Thymus (tissue), 11 donors: Measurements from ENCODE around the gene TAOK1. TPM values are rescaled to one million over a fixed set of nuclear protein-coding genes. Genes with fewer than 3 reads are reported as not detected.

Experiments
- DNase-seq, 9 donors: peaks; one replicate each; pipeline ENCODE4 v3.0.0-alpha.2; 2013; ENCODE audit warnings: low spot score in 9 of 9, low read depth in 6 of 9, missing footprints in 1 of 9
- H3K27ac ChIP-seq, 2 donors: one replicate each; pipeline ENCODE4 v1.5.1; 2013; ENCODE audit warnings: control low read depth in 1 of 2, low read depth in 1 of 2, low read length in 1 of 2, mild to moderate bottlenecking in 1 of 2, moderate library complexity in 1 of 2
- H3K27me3 ChIP-seq, 2 donors: one replicate each; pipeline ENCODE4 v1.5.1; 2013; ENCODE audit warnings: low read length in 1 of 2; ENCODE audit not compliant: control insufficient read depth in 2 of 2, insufficient read depth in 1 of 2
- H3K36me3 ChIP-seq, 2 donors: one replicate each; pipeline ENCODE4 v1.5.1; 2013; ENCODE audit warnings: low read length in 1 of 2, mild to moderate bottlenecking in 1 of 2, moderate library complexity in 1 of 2; ENCODE audit not compliant: control insufficient read depth in 2 of 2, insufficient read depth in 2 of 2
- H3K4me1 ChIP-seq, 2 donors: one replicate each; pipeline ENCODE4 v1.5.1; 2013; ENCODE audit warnings: low read length in 2 of 2; ENCODE audit not compliant: control insufficient read depth in 2 of 2, insufficient read depth in 2 of 2
- H3K4me3 ChIP-seq, 2 donors: one replicate each; pipeline ENCODE4 v1.5.1; 2013; ENCODE audit warnings: low read length in 2 of 2, control low read depth in 1 of 2, mild to moderate bottlenecking in 1 of 2
- H3K9me3 ChIP-seq, 2 donors: one replicate each; pipeline ENCODE4 v1.5.1; 2013; ENCODE audit warnings: low read length in 1 of 2, mild to moderate bottlenecking in 1 of 2; ENCODE audit not compliant: control insufficient read depth in 2 of 2, insufficient read depth in 1 of 2
- WGBS: extraction: QIAGEN DNeasy Blood & Tissue Kit; methylation state at CpG from one replicate; pipeline ENCODE4 v1.1.7; 2013; 5-methylcytosine and 5-hydroxymethylcytosine counted together
- polyA plus RNA-seq: library from polyadenylated mRNA; stranded (reverse); fragments of 200-250 nt; gene quantifications from one replicate; pipeline ENCODE4 v1.2.3, GENCODE V29; 2013
- total RNA-seq: library from RNA; stranded (reverse); fragments of 120-200 nt; gene quantifications from one replicate; pipeline ENCODE4 v1.2.4, GENCODE V29; 2013
- donor health status: healthy.

The TAOK1 gene
- total and polyA plus RNA-seq, 2 donors: 11.2 to 19.5 TPM

- H3K36me3 ChIP-seq: peaks cover under 1 to 4% of the 10 kb centered on the region in 2 donors
- WGBS: under 1% methylated on average over 28 of the region's 28 CpGs
- no peaks in the 10 kb centered on the region for H3K27me3 ChIP-seq
- H3K27ac ChIP-seq: peak overlapping the region; percentile 75 to 81
- H3K4me1 ChIP-seq: peaks cover 0 to 8% of the 10 kb centered on the region in 2 donors
- peak in 7 of 9 donors; percentile 8 to 51 (median 30) for DNase-seq
- no peaks in the 10 kb centered on the region for H3K9me3 ChIP-seq
- peak overlapping the region; percentile 79 to 94 for H3K4me3 ChIP-seq
Measured at GRCh38 chr17:29390851-29391631, 878 bp downstream of the TAOK1 start.

GRCh38 chr17:29393436-29393835 is 3.3 kb downstream of the TAOK1 start:
- Histone ChIP-seq H3K4me1 (peaks cover 0 to 8% of the 10 kb centered on the region in 2 donors), H3K4me3 (no peak overlapping the region), H3K27ac (no peak overlapping the region), H3K36me3 (peaks cover 2 to 4% of the 10 kb centered on the region in 2 donors), H3K9me3 (no peaks in the 10 kb centered on the region), H3K27me3 (no peaks in the 10 kb centered on the region)
- DNase-seq: peak in 2 of 9 donors; percentile 9 to 24

- Histone ChIP-seq H3K36me3 (peaks cover 11 to 13% of the 10 kb centered on the region in 2 donors), H3K4me1 (peaks cover 0 to 7% of the 10 kb centered on the region in 2 donors), H3K27me3 (no peaks in the 10 kb centered on the region), H3K4me3 (no peak overlapping the region), H3K9me3 (no peaks in the 10 kb centered on the region), H3K27ac (no peak overlapping the region)
- 98% methylated on average over 4 of the region's 4 CpGs for WGBS
- DNase-seq: no peak
Measured at GRCh38 chr17:29394761-29395160, 4.6 kb downstream of the TAOK1 start.

GRCh38 chr17:29396066-29396465 is 5.9 kb downstream of the TAOK1 start:
- Histone ChIP-seq H3K4me1 (peaks cover 0 to 6% of the 10 kb centered on the region in 2 donors), H3K4me3 (no peak overlapping the region), H3K9me3 (no peaks in the 10 kb centered on the region), H3K27me3 (no peaks in the 10 kb centered on the region), H3K36me3 (peaks cover 15 to 18% of the 10 kb centered on the region in 2 donors), H3K27ac (no peak overlapping the region)
- 96% methylated on average over 2 of the region's 2 CpGs for WGBS
- DNase-seq: no peak

- H3K27ac ChIP-seq: no peak overlapping the region
- 96% methylated on average over 4 of the region's 4 CpGs for WGBS
- no peaks in the 10 kb centered on the region for H3K9me3 ChIP-seq
- no peaks in the 10 kb centered on the region for H3K27me3 ChIP-seq
- H3K36me3 ChIP-seq: peaks cover 24 to 36% of the 10 kb centered on the region in 2 donors
- H3K4me3 ChIP-seq: no peak overlapping the region
- DNase-seq: no peak
- no peaks in the 10 kb centered on the region for H3K4me1 ChIP-seq
Measured at GRCh38 chr17:29399634-29400033, 9.5 kb downstream of the TAOK1 start.

- Histone ChIP-seq H3K27ac (no peak overlapping the region), H3K36me3 (peaks cover 21 to 37% of the 10 kb centered on the region in 2 donors), H3K4me3 (no peak overlapping the region), H3K9me3 (no peaks in the 10 kb centered on the region), H3K27me3 (no peaks in the 10 kb centered on the region), H3K4me1 (no peaks in the 10 kb centered on the region)
- over 99% methylated on average over 4 of the region's 4 CpGs for WGBS
- no peak for DNase-seq
Measured at GRCh38 chr17:29400818-29401217, 10.7 kb downstream of the TAOK1 start.

GRCh38 chr17:29401258-29401657 is 11.1 kb downstream of the TAOK1 start:
- H3K27me3 ChIP-seq: no peaks in the 10 kb centered on the region
- no peaks in the 10 kb centered on the region for H3K9me3 ChIP-seq
- H3K27ac ChIP-seq: no peak overlapping the region
- 98% methylated on average over 4 of the region's 4 CpGs for WGBS
- H3K4me1 ChIP-seq: no peaks in the 10 kb centered on the region
- H3K36me3 ChIP-seq: peaks cover 21 to 37% of the 10 kb centered on the region in 2 donors
- no peak for DNase-seq
- no peak overlapping the region for H3K4me3 ChIP-seq

GRCh38 chr17:29407856-29408255 is 17.7 kb downstream of the TAOK1 start:
- Histone ChIP-seq H3K27ac (no peak overlapping the region), H3K36me3 (peaks cover 10 to 26% of the 10 kb centered on the region in 2 donors), H3K4me3 (no peak overlapping the region), H3K27me3 (no peaks in the 10 kb centered on the region), H3K9me3 (no peaks in the 10 kb centered on the region), H3K4me1 (no peaks in the 10 kb centered on the region)
- WGBS: 92% methylated on average over 2 of the region's 2 CpGs
- DNase-seq: no peak

GRCh38 chr17:29409963-29410362 is 19.8 kb downstream of the TAOK1 start:
- Histone ChIP-seq H3K4me1 (no peaks in the 10 kb centered on the region), H3K9me3 (no peaks in the 10 kb centered on the region), H3K4me3 (no peak overlapping the region), H3K36me3 (peaks cover 3 to 20% of the 10 kb centered on the region in 2 donors), H3K27ac (no peak overlapping the region), H3K27me3 (no peaks in the 10 kb centered on the region)
- WGBS: 98% methylated on average over 6 of the region's 6 CpGs
- DNase-seq: no peak
